ENCODE measurements around the gene TSPAN1. TPM values are rescaled to one million over a fixed set of nuclear protein-coding genes. Genes with fewer than 3 reads are reported as not detected.

TSPAN1 gene
- total RNA-seq, 1 experiment from 2014 or later: 46.2 TPM

- Mint-ChIP-seq H3K36me3 (ENCODE audit: insufficient read depth, unreplicated experiment) (peaks cover 14% of the 10 kb centered on the region), H3K4me3 (ENCODE audit: low read depth, unreplicated experiment) (no peak within 1 kb of the TSS), H3K27me3 (ENCODE audit: unreplicated experiment) (no peaks in the 10 kb centered on the region), H3K9me3 (ENCODE audit: low read depth, unreplicated experiment) (no peaks in the 10 kb centered on the region), H3K27ac (ENCODE audit: unreplicated experiment) (no peak within 1 kb of the TSS), H3K4me1 (ENCODE audit: low read depth, unreplicated experiment) (no peaks in the 10 kb centered on the region)
- BruUV-seq (replicated peaks): no TSS peak
- no peak for DNase-seq
- intact Hi-C loops (cut with micrococcal nuclease; ENCODE audit: unreplicated experiment): no loop called here
- TF ChIP-seq CTCF (IDR thresholded peaks at IDR 0.05; ENCODE audit: unreplicated experiment): no peak
- CTCF ChIA-PET: interaction anchor here (0.6 to 1.4 kb wide), 2 partner anchors 41 to 359 kb away, joined by 3 read pairs; a partner anchor contains a TSS
Measured at GRCh38 chr1:46176211-46176865, 1.5 kb downstream of the TSPAN1 start, which contains the start of gene P3R3URF. Gene P3R3URF, minus strand, starts transcription at chr1:46176488. Its CDS starts 17 bp downstream, at chr1:46176471.

GRCh38 chr1:46179138-46180081 lies 4.5 kb downstream of the TSPAN1 start:
- Mint-ChIP-seq H3K36me3 (ENCODE audit: insufficient read depth, unreplicated experiment) (peaks cover 23% of the 10 kb centered on the region), H3K9me3 (ENCODE audit: low read depth, unreplicated experiment) (no peaks in the 10 kb centered on the region), H3K27me3 (ENCODE audit: unreplicated experiment) (no peaks in the 10 kb centered on the region), H3K4me3 (ENCODE audit: low read depth, unreplicated experiment) (no peak overlapping the region), H3K27ac (ENCODE audit: unreplicated experiment) (no peak overlapping the region), H3K4me1 (ENCODE audit: low read depth, unreplicated experiment) (peaks cover 6% of the 10 kb centered on the region)
- no TSS peak for BruUV-seq (replicated peaks)
- CTCF ChIA-PET: interaction anchor here (0.6 to 1.5 kb wide), 6 partner anchors 24 to 140 kb away, joined by 3 to 4 read pairs (median 3); no protein-coding TSS in a partner anchor
- peak; percentile 88 for DNase-seq
- peak; percentile 85 for TF ChIP-seq CTCF (IDR thresholded peaks at IDR 0.05; ENCODE audit: unreplicated experiment)
- intact Hi-C loops (cut with micrococcal nuclease; ENCODE audit: unreplicated experiment): loop anchor here (1.0 to 5.0 kb wide), 5 partner anchors 44 to 287 kb away; no protein-coding TSS in a partner anchor

GRCh38 chr1:46180082-46180616 lies 5.3 kb downstream of the TSPAN1 start:
- H3K36me3 Mint-ChIP-seq (ENCODE audit: insufficient read depth, unreplicated experiment): peaks cover 26% of the 10 kb centered on the region
- intact Hi-C loops (cut with micrococcal nuclease; ENCODE audit: unreplicated experiment): loop anchor here (5.0 kb wide), 2 partner anchors 167 to 288 kb away; no protein-coding TSS in a partner anchor
- H3K27me3 Mint-ChIP-seq (ENCODE audit: unreplicated experiment): no peaks in the 10 kb centered on the region
- peaks cover 14% of the 10 kb centered on the region for H3K4me1 Mint-ChIP-seq (ENCODE audit: low read depth, unreplicated experiment)
- no peaks in the 10 kb centered on the region for H3K9me3 Mint-ChIP-seq (ENCODE audit: low read depth, unreplicated experiment)
- CTCF ChIA-PET: interaction anchor here (1.0 to 4.5 kb wide), 3 partner anchors 44 to 141 kb away, joined by 3 to 56 read pairs (median 5); no protein-coding TSS in a partner anchor
- no peak overlapping the region for H3K27ac Mint-ChIP-seq (ENCODE audit: unreplicated experiment)
- TF ChIP-seq CTCF (IDR thresholded peaks at IDR 0.05; ENCODE audit: unreplicated experiment): peak; percentile 40
- DNase-seq: peak; percentile 85
- BruUV-seq (replicated peaks): no TSS peak
- H3K4me3 Mint-ChIP-seq (ENCODE audit: low read depth, unreplicated experiment): no peak overlapping the region

Measured in Calu3 (cell line).